Tibial nerve (tissue), 4 donors: ENCODE results near the gene PDILT.
"Not testable (repeated sequence)": the region's sequence is repeated elsewhere in the genome, so short reads cannot be mapped to it uniquely, and the experiment has no call there.

ENCODE experiments used
- EP300 ChIP-seq, 2 donors: sonication (generic); formaldehyde crosslinking; IDR thresholded peaks; one replicate each; pipeline ENCODE4 v1.6.1; 2017; ENCODE audit warnings: antibody characterized with exemption in 2 of 2, mild to moderate bottlenecking in 1 of 2
- POLR2A ChIP-seq, 2 donors: fragments of 450-650 bp; IDR thresholded peaks; one replicate each; pipeline ENCODE4 v1.6.1; 2017; ENCODE audit warnings: antibody characterized with exemption in 2 of 2, mild to moderate bottlenecking in 2 of 2, moderate library complexity in 2 of 2
- TF ChIP-seq, protein P1 (sequence below), 5 experiments: fragments of 200-600 bp in 3 of 5; fragments of 450-650 bp in 2 of 5; sonication (generic) in 3 of 5; IDR thresholded peaks; one replicate each; pipeline ENCODE4 v1.5.1; 2016 to 2019; ENCODE audit warnings: antibody characterized with exemption in 5 of 5, mild to moderate bottlenecking in 3 of 5, moderate library complexity in 2 of 5

DNA sequence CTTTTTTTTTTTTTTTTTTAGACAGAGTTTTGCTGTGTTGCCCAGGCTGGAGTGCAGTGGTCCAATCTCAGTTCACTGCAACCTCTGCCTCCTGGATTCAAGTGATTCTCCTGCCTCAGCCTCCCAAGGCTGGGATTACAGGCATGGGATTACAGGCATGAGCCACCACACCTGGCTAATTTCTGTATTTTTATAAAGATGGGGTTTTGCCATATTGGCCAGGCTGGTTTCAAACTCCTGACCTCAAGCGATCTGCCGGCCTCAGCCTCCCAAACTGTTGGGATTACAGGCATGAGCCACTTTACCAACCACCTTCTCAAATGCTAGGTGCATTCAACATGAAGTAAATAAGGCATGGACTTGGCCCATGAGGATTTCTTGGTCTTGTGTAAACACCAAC, 83.5 kb downstream of the PDILT start:
- TF ChIP-seq, protein P1, sequence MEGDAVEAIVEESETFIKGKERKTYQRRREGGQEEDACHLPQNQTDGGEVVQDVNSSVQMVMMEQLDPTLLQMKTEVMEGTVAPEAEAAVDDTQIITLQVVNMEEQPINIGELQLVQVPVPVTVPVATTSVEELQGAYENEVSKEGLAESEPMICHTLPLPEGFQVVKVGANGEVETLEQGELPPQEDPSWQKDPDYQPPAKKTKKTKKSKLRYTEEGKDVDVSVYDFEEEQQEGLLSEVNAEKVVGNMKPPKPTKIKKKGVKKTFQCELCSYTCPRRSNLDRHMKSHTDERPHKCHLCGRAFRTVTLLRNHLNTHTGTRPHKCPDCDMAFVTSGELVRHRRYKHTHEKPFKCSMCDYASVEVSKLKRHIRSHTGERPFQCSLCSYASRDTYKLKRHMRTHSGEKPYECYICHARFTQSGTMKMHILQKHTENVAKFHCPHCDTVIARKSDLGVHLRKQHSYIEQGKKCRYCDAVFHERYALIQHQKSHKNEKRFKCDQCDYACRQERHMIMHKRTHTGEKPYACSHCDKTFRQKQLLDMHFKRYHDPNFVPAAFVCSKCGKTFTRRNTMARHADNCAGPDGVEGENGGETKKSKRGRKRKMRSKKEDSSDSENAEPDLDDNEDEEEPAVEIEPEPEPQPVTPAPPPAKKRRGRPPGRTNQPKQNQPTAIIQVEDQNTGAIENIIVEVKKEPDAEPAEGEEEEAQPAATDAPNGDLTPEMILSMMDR (IDR thresholded peaks at IDR 0.05) = not testable (repeated sequence)
- TF ChIP-seq POLR2A, EP300 (IDR thresholded peaks at IDR 0.05): not testable (repeated sequence)
